IMR-90 (cell line): Measurements from ENCODE around the gene ARL6IP5. TPM values are rescaled to one million over a fixed set of nuclear protein-coding genes. Genes with fewer than 3 reads are reported as not detected.

Experiments
- ATAC-seq: fragments of 200-7000 bp; cut with Tn5 transposase; 2 replicates; pipeline ENCODE4 v1.9.1; 2020; ENCODE audit warnings: low read depth, mild to moderate bottlenecking, moderate library complexity
- BruUV-seq: library from RNA; stranded (reverse); fragments of 400-500 nt; replicated peaks from 2 replicates; lab custom pipeline; 2021; lab: Mats Ljungman, UMichigan
- CTCF ChIA-PET: fragments of 300-600 bp; formaldehyde crosslinking; extraction: SDS; loops from one replicate; lab custom pipeline; 2021; ENCODE audit warnings: antibody characterized with exemption; lab: Yijun Ruan, JAX
- POLR2A ChIA-PET: fragments of 300-600 bp; sonication (Branson Sonifier 250); formaldehyde crosslinking; loops from one replicate; lab custom pipeline; 2022; ENCODE audit warnings: antibody characterized with exemption; ENCODE audit not compliant: unreplicated experiment; lab: Charles Lee
- DNase-seq: peaks from one replicate; pipeline ENCODE4 v3.0.0; 2013
- H2AFZ ChIP-seq: replicated peaks from 2 replicates; pipeline ENCODE3; 2013; ENCODE audit warnings: low read length, mild to moderate bottlenecking; ENCODE audit not compliant: poor library complexity
- H2AK5ac ChIP-seq: 2 replicates; pipeline ENCODE4 v1.6.1; 2013; ENCODE audit warnings: low read depth, low read length, inconsistent platforms
- H2AK9ac ChIP-seq: replicated peaks from 2 replicates; pipeline ENCODE3; 2013; ENCODE audit warnings: mild to moderate bottlenecking, low read depth, low read length, moderate library complexity; ENCODE audit not compliant: poor library complexity
- H2BK120ac ChIP-seq: 2 replicates; pipeline ENCODE4 v1.6.1; 2013; ENCODE audit warnings: low read depth, low read length, inconsistent platforms
- H2BK15ac ChIP-seq: 3 replicates; pipeline ENCODE4 v1.6.1; 2013; ENCODE audit warnings: low read depth, low read length, inconsistent platforms
- H2BK20ac ChIP-seq: 2 replicates; pipeline ENCODE4 v1.6.1; 2013; ENCODE audit warnings: low read depth, mild to moderate bottlenecking, inconsistent platforms, low read length, moderate library complexity
- H2BK5ac ChIP-seq: 2 replicates; pipeline ENCODE4 v1.6.1; 2013; ENCODE audit warnings: mild to moderate bottlenecking, low read depth, low read length, inconsistent platforms; ENCODE audit not compliant: poor library complexity, severe bottlenecking
- H3K14ac ChIP-seq: replicated peaks from 2 replicates; pipeline ENCODE4 v1.6.1; 2013; ENCODE audit warnings: low read depth, low read length, inconsistent platforms
- H3K18ac ChIP-seq: 2 replicates; pipeline ENCODE4 v1.6.1; 2013; ENCODE audit warnings: low read depth, low read length, control low read depth
- H3K23ac ChIP-seq: 2 replicates; pipeline ENCODE4 v1.6.1; 2013; ENCODE audit warnings: low read depth, low read length, inconsistent platforms
- H3K27ac ChIP-seq: 2 replicates; pipeline ENCODE4 v1.5.1; 2013; ENCODE audit warnings: mild to moderate bottlenecking, control low read depth, low read length; ENCODE audit not compliant: insufficient read depth
- H3K27me3 ChIP-seq: 2 replicates; pipeline ENCODE4 v1.6.1; 2013; ENCODE audit warnings: low read length; ENCODE audit not compliant: control insufficient read depth, insufficient read depth
- H3K36me3 ChIP-seq: 2 replicates; pipeline ENCODE4 v1.6.1; 2013; ENCODE audit warnings: low read length, mixed read lengths; ENCODE audit not compliant: control insufficient read depth, insufficient read depth
- H3K4ac ChIP-seq: 2 replicates; pipeline ENCODE4 v1.6.1; 2013; ENCODE audit warnings: low read depth, low read length, inconsistent platforms
- H3K4me1 ChIP-seq: 2 replicates; pipeline ENCODE4 v1.6.1; 2013; ENCODE audit warnings: low read length, mixed read lengths; ENCODE audit not compliant: control insufficient read depth, insufficient read depth
- H3K4me2 ChIP-seq: 2 replicates; pipeline ENCODE4 v1.6.1; 2013; ENCODE audit warnings: low read depth, mild to moderate bottlenecking, control low read depth, low read length, moderate library complexity
- H3K4me3 ChIP-seq: 2 replicates; pipeline ENCODE4 v1.5.1; 2013; ENCODE audit warnings: low read depth, mild to moderate bottlenecking, control low read depth, low read length, moderate library complexity; ENCODE audit not compliant: insufficient read depth
- H3K56ac ChIP-seq: 2 replicates; pipeline ENCODE4 v1.6.1; 2013; ENCODE audit warnings: low read length, inconsistent platforms; ENCODE audit not compliant: insufficient read depth; ENCODE audit errors: extremely low read depth
- H3K79me1 ChIP-seq, 2 experiments: 2 replicates each; pipeline ENCODE4 v1.6.1; 2013; ENCODE audit warnings: low read length in 2 of 2, inconsistent platforms in 1 of 2, low read depth in 1 of 2
- H3K9ac ChIP-seq: 2 replicates; pipeline ENCODE4 v1.6.1; 2013; ENCODE audit warnings: low read depth, low read length, control low read depth
- H3K9me1 ChIP-seq: 2 replicates; pipeline ENCODE4 v1.6.1; 2013; ENCODE audit warnings: low read length, inconsistent platforms; ENCODE audit not compliant: insufficient read depth
- H3K9me3 ChIP-seq: 2 replicates; pipeline ENCODE4 v1.6.1; 2013; ENCODE audit warnings: low read length; ENCODE audit not compliant: control insufficient read depth, insufficient read depth
- H4K20me1 ChIP-seq: 2 replicates; pipeline ENCODE4 v1.6.1; 2013; ENCODE audit warnings: low read length, inconsistent platforms; ENCODE audit not compliant: insufficient read depth
- H4K5ac ChIP-seq: 2 replicates; pipeline ENCODE4 v1.6.1; 2013; ENCODE audit warnings: mild to moderate bottlenecking, low read depth, low read length, control low read depth
- H4K8ac ChIP-seq, 2 experiments: 2 replicates each; pipeline ENCODE4 v1.6.1; 2013; ENCODE audit warnings: low read depth in 2 of 2, low read length in 2 of 2, control low read depth in 1 of 2, inconsistent platforms in 1 of 2
- H4K91ac ChIP-seq: 2 replicates; pipeline ENCODE4 v1.6.1; 2013; ENCODE audit warnings: low read depth, low read length, inconsistent platforms; ENCODE audit not compliant: insufficient read depth
- CHD1 ChIP-seq: IDR thresholded peaks from 2 replicates; pipeline ENCODE4 v1.6.1; 2012; ENCODE audit warnings: low read depth, low read length, improper control_type of control experiment
- WGBS, 2 experiments: methylation state at CpG; one replicate each; pipeline versions ENCODE4 v1.1.5 to v1.1.7; 2013; ENCODE audit warnings: missing lambda C conversion rate in 2 of 2; ENCODE audit not compliant: insufficient read length in 1 of 2; ENCODE audit errors: extremely low coverage in 2 of 2; 5-methylcytosine and 5-hydroxymethylcytosine counted together
- dilution Hi-C: fragments of 300-500 bp; cut with HindIII; formaldehyde crosslinking; loops from one replicate; pipeline ENCODE4 v1.14.3; 2018; ENCODE audit warnings: low sequenced_read_pairs; ENCODE audit not compliant: unreplicated experiment
- in situ Hi-C: fragments of 300-500 bp; cut with MboI; formaldehyde crosslinking; loops from 3 replicates; pipeline ENCODE4 v1.14.3; 2019; ENCODE audit warnings: low sequenced_read_pairs, inconsistent platforms, mixed read lengths
- intact Hi-C: fragments of 100-400 bp; cut with micrococcal nuclease; formaldehyde crosslinking; loops from 2 replicates; pipeline ENCODE4 v1.10.0; 2022
- polyA plus RNA-seq, 3 experiments: library from polyadenylated mRNA; depleted of rRNA; stranded (reverse); fragments of >200 nt; gene quantifications; 2 replicates each; pipeline ENCODE4 v1.2.3, GENCODE V29; 2012; ENCODE audit warnings: low replicate concordance in 1 of 3
- total RNA-seq: library from RNA; depleted of rRNA; stranded (reverse); fragments of >200 nt; gene quantifications from 2 replicates; pipeline ENCODE4 v1.2.3, GENCODE V29; 2012

Gene ARL6IP5
- total and polyA plus RNA-seq, 2 of the 4 experiments (the other 2 are of a cell fraction), result 76.4 to 98.8 TPM

GRCh38 chr3:69099576-69099975 is 14.8 kb downstream of the ARL6IP5 start:
- no peaks in the 10 kb centered on the region for H3K9me3 ChIP-seq
- no peak overlapping the region for H4K8ac ChIP-seq
- H2BK15ac ChIP-seq, result no peak overlapping the region
- no peak overlapping the region for H3K4ac ChIP-seq
- CTCF ChIA-PET, result interaction anchor here (1.2 kb wide), 1 partner anchor 9 kb away, joined by 4 read pairs; no protein-coding TSS in a partner anchor
- H3K23ac ChIP-seq, result no peak overlapping the region
- dilution Hi-C loops (no loop called here), intact Hi-C loops (no loop called here), in situ Hi-C loops (no loop called here)
- ATAC-seq (no peak), DNase-seq (no peak)
- H3K4me1 ChIP-seq, result peaks cover 2% of the 10 kb centered on the region; the same call in 1 of the 2 replicates
- no peak overlapping the region for H4K5ac ChIP-seq
- H3K27me3 ChIP-seq, result no peaks in the 10 kb centered on the region
- H2AK5ac ChIP-seq, result no peak overlapping the region
- POLR2A ChIA-PET, result no interaction called here
- H4K20me1 ChIP-seq, result peaks cover 12% of the 10 kb centered on the region; the same call in 1 of the 2 replicates
- H3K9me1 ChIP-seq, result peaks cover 8% of the 10 kb centered on the region; the same call in 1 of the 2 replicates
- no peak overlapping the region for H2BK120ac ChIP-seq
- H3K14ac ChIP-seq, result no peak overlapping the region
- H3K36me3 ChIP-seq, result peaks cover 24% of the 10 kb centered on the region
- no peak overlapping the region for H3K27ac ChIP-seq
- H2BK20ac ChIP-seq, result no peak overlapping the region
- H3K56ac ChIP-seq, result no peak overlapping the region
- H4K91ac ChIP-seq, result no peak overlapping the region
- H3K4me3 ChIP-seq, result no peak overlapping the region
- no peak overlapping the region for H3K4me2 ChIP-seq
- no peak overlapping the region for H2BK5ac ChIP-seq
- H3K79me1 ChIP-seq, result peaks cover 5 to 49% of the 10 kb centered on the region in 2 experiments
- H2AFZ ChIP-seq, result no peak overlapping the region
- H3K18ac ChIP-seq, result no peak overlapping the region
- no TSS peak for BruUV-seq
- no peak overlapping the region for H2AK9ac ChIP-seq
- no CpG with 5 or more reads among the region's 4 CpGs for WGBS, 2 experiments
- TF ChIP-seq CHD1, result no peak
- no peak overlapping the region for H3K9ac ChIP-seq
